ENCODE data around the gene STRBP.

The STRBP gene

GRCh38 chr9:123107639-123108285 lies 160.6 kb downstream of the STRBP start:
- in situ Hi-C loops (cut with MboI; ENCODE audit: low pct_unique_long_range_greater_than_20kb, low sequenced_read_pairs, unreplicated experiment): no loop called here
- no peak for DNase-seq (ENCODE audit: low spot score)
- TF ChIP-seq CTCF (IDR thresholded peaks at IDR 0.05; ENCODE audit: extremely low read depth, insufficient read depth, missing control alignments): no peak

- no peak for TF ChIP-seq CTCF (IDR thresholded peaks at IDR 0.05; ENCODE audit: extremely low read depth, insufficient read depth, missing control alignments)
- in situ Hi-C loops (cut with MboI; ENCODE audit: low pct_unique_long_range_greater_than_20kb, low sequenced_read_pairs, unreplicated experiment): no loop called here
- DNase-seq (ENCODE audit: low spot score): no peak
Observed at GRCh38 chr9:123105490-123105889, 162.9 kb downstream of the STRBP start.

- no peak for TF ChIP-seq CTCF (IDR thresholded peaks at IDR 0.05; ENCODE audit: extremely low read depth, insufficient read depth, missing control alignments)
- DNase-seq (ENCODE audit: low spot score): no peak
- in situ Hi-C loops (cut with MboI; ENCODE audit: low pct_unique_long_range_greater_than_20kb, low sequenced_read_pairs, unreplicated experiment): no loop called here
Observed at GRCh38 chr9:123104807-123105206, 163.6 kb downstream of the STRBP start.

- in situ Hi-C loops (cut with MboI; ENCODE audit: low pct_unique_long_range_greater_than_20kb, low sequenced_read_pairs, unreplicated experiment): no loop called here
- peak; percentile 43 for TF ChIP-seq CTCF (IDR thresholded peaks at IDR 0.05; ENCODE audit: extremely low read depth, insufficient read depth, missing control alignments)
Observed at GRCh38 chr9:123102375-123103113, 165.8 kb downstream of the STRBP start.

GRCh38 chr9:123099548-123099947 lies 168.8 kb downstream of the STRBP start:
- DNase-seq (ENCODE audit: low spot score): no peak
- no peak for TF ChIP-seq CTCF (IDR thresholded peaks at IDR 0.05; ENCODE audit: extremely low read depth, insufficient read depth, missing control alignments)
- in situ Hi-C loops (cut with MboI; ENCODE audit: low pct_unique_long_range_greater_than_20kb, low sequenced_read_pairs, unreplicated experiment): no loop called here

More at GRCh38 chr9:123102375-123103113, 165.8 kb downstream of the STRBP start:
- DNase-seq (ENCODE audit: low spot score): no peak

- no peak for TF ChIP-seq CTCF (IDR thresholded peaks at IDR 0.05; ENCODE audit: extremely low read depth, insufficient read depth, missing control alignments)
- in situ Hi-C loops (cut with MboI; ENCODE audit: low pct_unique_long_range_greater_than_20kb, low sequenced_read_pairs, unreplicated experiment): no loop called here
- no peak for DNase-seq (ENCODE audit: low spot score)
Observed at GRCh38 chr9:123099042-123099441, 169.3 kb downstream of the STRBP start.
